ENCODE results near the gene WDR3.

- no peak for TF ChIP-seq CTCF (IDR thresholded peaks at IDR 0.05)
- TF ChIP-seq REST (IDR thresholded peaks at IDR 0.05; ENCODE audit: insufficient read depth in 1 of 2, low read depth in 2 of 2, low read length in 1 of 2): no peak
- no peak for TF ChIP-seq SIN3A (IDR thresholded peaks at IDR 0.05; ENCODE audit: borderline replicate concordance, insufficient read depth, low read depth, low read length)
- TF ChIP-seq POLR2AphosphoS5 (IDR thresholded peaks at IDR 0.05; ENCODE audit: low read depth, low read length): no peak
Measured at GRCh38 chr1:117976381-117976780, 46.8 kb downstream of the WDR3 start.

Data from Panc1 (cell line).